Gastrocnemius medialis (tissue), 4 donors: ENCODE data around the gene TMCC1.

Source experiments
- CTCF ChIP-seq, 5 experiments: fragments of 450-650 bp in 3 of 5; fragments of 200-600 bp in 2 of 5; sonication (generic) in 2 of 5; IDR thresholded peaks in 4 of 5; conservative IDR thresholded peaks in 1 of 5; 1 replicate in 4 of 5; 2 replicates in 1 of 5; pipeline ENCODE4 v1.5.1; 2016 to 2019; ENCODE audit warnings: antibody characterized with exemption in 5 of 5, mild to moderate bottlenecking in 3 of 5, moderate library complexity in 3 of 5
- POLR2A ChIP-seq, 2 donors: fragments of 450-650 bp; IDR thresholded peaks; one replicate each; pipeline ENCODE4 v1.6.1; 2017; ENCODE audit warnings: antibody characterized with exemption in 2 of 2, mild to moderate bottlenecking in 2 of 2, moderate library complexity in 2 of 2

GRCh38 chr3:129604767-129605166, 288.7 kb downstream of the TMCC1 start:
- TF ChIP-seq CTCF (IDR thresholded peaks at IDR 0.05 in 4 of 5, conservative IDR thresholded peaks at IDR 0.05 in 1 of 5) (no peak), POLR2A (IDR thresholded peaks at IDR 0.05) (no peak)
